ENCODE results near the gene LRRC3. TPM values are rescaled to one million over a fixed set of nuclear protein-coding genes. Genes with fewer than 3 reads are reported as not detected.

Gene LRRC3
- total RNA-seq, 2 experiments from 2014 or later: 0.55 to 0.61 TPM

DNA sequence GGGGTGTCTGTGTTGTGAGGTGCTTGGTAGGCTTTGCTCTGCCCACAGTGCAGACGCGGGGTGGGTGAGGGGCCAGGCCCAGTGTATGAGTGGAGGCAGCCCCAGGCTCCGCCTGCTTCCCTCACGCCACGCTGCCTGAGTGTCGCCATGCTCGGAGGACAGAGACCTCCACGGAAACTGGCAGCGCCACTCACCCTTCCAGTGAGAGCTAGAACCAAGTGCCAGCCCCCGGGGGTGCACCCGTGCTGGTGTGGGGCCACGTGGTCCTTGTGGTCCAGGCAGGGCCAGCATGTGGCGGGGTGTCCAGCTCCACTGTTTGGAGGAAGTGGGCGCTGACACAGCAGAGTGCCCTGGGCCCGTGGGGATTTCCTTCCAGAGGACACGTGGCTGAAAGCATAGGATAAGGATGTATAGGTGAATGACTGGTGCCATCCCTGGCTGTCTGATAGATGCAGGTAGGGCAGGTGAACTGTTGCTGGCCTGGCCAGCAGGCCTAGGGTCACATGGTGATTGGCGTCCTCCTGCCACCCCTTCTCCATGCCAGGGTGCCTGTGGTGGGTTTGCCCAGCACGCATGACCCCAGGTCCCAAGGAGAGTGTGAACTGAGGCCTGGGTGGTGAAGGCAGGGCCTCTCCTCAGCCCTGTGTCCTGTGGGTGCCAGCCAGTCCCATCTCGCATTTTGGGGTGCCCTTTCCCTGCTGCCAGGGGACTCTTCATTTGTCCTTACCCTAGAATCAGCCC is 3.8 kb downstream of the LRRC3 start:
- ChIA-PET POLR2A (no interaction called here), CTCF (no interaction called here)
- intact Hi-C loops (cut with DNase I, micrococcal nuclease): loop anchor here in 1 of 2 experiments (10.0 kb wide), 1 partner anchor 1136 kb away; no protein-coding TSS in a partner anchor

GRCh38 chr21:44459712-44460440 is 4.6 kb downstream of the LRRC3 start:
- no peaks in the 10 kb centered on the region for H3K36me3 ChIP-seq (ENCODE audit: insufficient read depth, low read length)
- H3K4me1 Mint-ChIP-seq (ENCODE audit: low read depth): no peaks in the 10 kb centered on the region
- no peak overlapping the region for H3K27ac ChIP-seq (ENCODE audit: low read depth in 1 of 2, low read length in 2 of 2)
- DNase-seq (peak in 2 of 14 experiments; percentile 8 to 29), ATAC-seq (ENCODE audit: poor library complexity) (no peak)
- no peaks in the 10 kb centered on the region for H3K9me3 Mint-ChIP-seq
- no peaks in the 10 kb centered on the region for H3K27me3 Mint-ChIP-seq
- no peaks in the 10 kb centered on the region for H3K27me3 ChIP-seq (ENCODE audit: control insufficient read depth in 1 of 2, insufficient read depth in 2 of 2, low read length in 2 of 2)
- H3K4me3 Mint-ChIP-seq: no peak overlapping the region
- H3K36me3 Mint-ChIP-seq (ENCODE audit: low read depth): no peaks in the 10 kb centered on the region
- no peak overlapping the region for H3K27ac Mint-ChIP-seq
- H3K4me1 ChIP-seq (ENCODE audit: insufficient read depth, low read length): peaks cover 11% of the 10 kb centered on the region
- intact Hi-C loops (cut with DNase I, micrococcal nuclease): loop anchor here in 1 of 2 experiments (10.0 kb wide), 1 partner anchor 1135 kb away; no protein-coding TSS in a partner anchor
- ChIA-PET POLR2A (no interaction called here), CTCF (no interaction called here)
- no peak overlapping the region for H3K4me3 ChIP-seq (ENCODE audit: low read length)
- H3K9me3 ChIP-seq (ENCODE audit: control insufficient read depth in 1 of 2, insufficient read depth in 1 of 2, low read length in 2 of 2): peaks cover 0 to 5% of the 10 kb centered on the region in 2 experiments
- TF ChIP-seq CTCF (IDR thresholded peaks at IDR 0.05): no peak

More for the DNA sequence above, 3.8 kb downstream of the LRRC3 start:
- no peak overlapping the region for H3K27ac ChIP-seq (ENCODE audit: low read depth in 1 of 2, low read length in 2 of 2)
- H3K4me1 ChIP-seq (ENCODE audit: insufficient read depth, low read length): peaks cover 15% of the 10 kb centered on the region
- Mint-ChIP-seq H3K36me3 (ENCODE audit: low read depth) (no peaks in the 10 kb centered on the region), H3K27ac (no peak overlapping the region), H3K4me1 (ENCODE audit: low read depth) (peaks cover 6% of the 10 kb centered on the region), H3K4me3 (no peak overlapping the region), H3K9me3 (no peaks in the 10 kb centered on the region), H3K27me3 (no peaks in the 10 kb centered on the region)
- ATAC-seq (ENCODE audit: poor library complexity) (no peak), DNase-seq (peak in 2 of 14 experiments; percentile 20 to 29)
- H3K36me3 ChIP-seq (ENCODE audit: insufficient read depth, low read length): no peaks in the 10 kb centered on the region
- no peak overlapping the region for H3K4me3 ChIP-seq (ENCODE audit: low read length)
- peaks cover 0 to 9% of the 10 kb centered on the region in 2 experiments for H3K9me3 ChIP-seq (ENCODE audit: control insufficient read depth in 1 of 2, insufficient read depth in 1 of 2, low read length in 2 of 2)
- TF ChIP-seq CTCF (IDR thresholded peaks at IDR 0.05): no peak
- no peaks in the 10 kb centered on the region for H3K27me3 ChIP-seq (ENCODE audit: control insufficient read depth in 1 of 2, insufficient read depth in 2 of 2, low read length in 2 of 2)

- H3K27me3 ChIP-seq (ENCODE audit: control insufficient read depth in 1 of 2, insufficient read depth in 2 of 2, low read length in 2 of 2): no peaks in the 10 kb centered on the region
- H3K27me3 Mint-ChIP-seq: no peaks in the 10 kb centered on the region
- DNase-seq (no peak), ATAC-seq (ENCODE audit: poor library complexity) (no peak)
- no peak overlapping the region for H3K4me3 ChIP-seq (ENCODE audit: low read length)
- no peaks in the 10 kb centered on the region for H3K9me3 Mint-ChIP-seq
- CTCF ChIA-PET: no interaction called here
- no peaks in the 10 kb centered on the region for H3K4me1 Mint-ChIP-seq (ENCODE audit: low read depth)
- no peak overlapping the region for H3K27ac Mint-ChIP-seq
- H3K36me3 Mint-ChIP-seq (ENCODE audit: low read depth): no peaks in the 10 kb centered on the region
- TF ChIP-seq CTCF (IDR thresholded peaks at IDR 0.05): no peak
- H3K27ac ChIP-seq (ENCODE audit: low read depth in 1 of 2, low read length in 2 of 2): no peak overlapping the region
- H3K36me3 ChIP-seq (ENCODE audit: insufficient read depth, low read length): no peaks in the 10 kb centered on the region
- H3K4me1 ChIP-seq (ENCODE audit: insufficient read depth, low read length): peaks cover 9% of the 10 kb centered on the region
- intact Hi-C loops (cut with DNase I, micrococcal nuclease): no loop called here
- POLR2A ChIA-PET: no interaction called here
- H3K4me3 Mint-ChIP-seq: no peak overlapping the region
- peaks cover 0 to 4% of the 10 kb centered on the region in 2 experiments for H3K9me3 ChIP-seq (ENCODE audit: control insufficient read depth in 1 of 2, insufficient read depth in 1 of 2, low read length in 2 of 2)
These were observed 5.1 kb downstream of the LRRC3 start for GRCh38 chr21:44460441-44460755.
